ENCODE data around the gene YBX1.

GRCh38 chr1:42676534-42677087 lies 5.6 kb upstream of the YBX1 start:
- TF ChIP-seq ZNF510 (CRISPR knock-in tag; IDR thresholded peaks at IDR 0.05; ENCODE audit: low read depth) = no peak
- TF ChIP-seq ZSCAN21 (CRISPR knock-in tag; IDR thresholded peaks at IDR 0.05; ENCODE audit: borderline replicate concordance) = no peak
- no peak for TF ChIP-seq ZBTB7A (CRISPR knock-in tag; IDR thresholded peaks at IDR 0.05)
- no peak for TF ChIP-seq TEAD2 (CRISPR knock-in tag; IDR thresholded peaks at IDR 0.05)
- TF ChIP-seq TAF1 (CRISPR knock-in tag; IDR thresholded peaks at IDR 0.05) = no peak
- TF ChIP-seq CTCF (CRISPR knock-in tag; IDR thresholded peaks at IDR 0.05) = no peak
- no peak for TF ChIP-seq CEBPB (IDR thresholded peaks at IDR 0.05; ENCODE audit: borderline replicate concordance, low read depth, low read length)
- no peak for TF ChIP-seq MAZ (IDR thresholded peaks at IDR 0.05; ENCODE audit: borderline replicate concordance, low read depth, low read length)
- no peak for TF ChIP-seq MAZ (CRISPR knock-in tag; IDR thresholded peaks at IDR 0.05; ENCODE audit: low read depth)
- TF ChIP-seq RAD51 (IDR thresholded peaks at IDR 0.05; ENCODE audit: borderline replicate concordance) = no peak
- no peak for TF ChIP-seq SMAD3 (CRISPR knock-in tag; IDR thresholded peaks at IDR 0.05)
- TF ChIP-seq U2AF1 (optimal IDR thresholded peaks at IDR 0.05; ENCODE audit: low read depth, low read length) = no peak
- TF ChIP-seq ZNF350 (CRISPR knock-in tag; IDR thresholded peaks at IDR 0.05; ENCODE audit: borderline replicate concordance, low read depth) = no peak

All from HepG2 (cell line).